HepG2 (cell line): ENCODE data around the gene CTNNA3. TPM values are rescaled to one million over a fixed set of nuclear protein-coding genes. Genes with fewer than 3 reads are reported as not detected.

Experiments
- ATAC-seq: fragments of 200-7000 bp; cut with Tn5 transposase; 3 replicates; pipeline ENCODE4 v1.9.1; 2020; ENCODE audit warnings: mild to moderate bottlenecking, moderate library complexity
- BruUV-seq: library from RNA; stranded (reverse); fragments of 400-500 nt; replicated peaks from 2 replicates; lab custom pipeline; 2021; lab: Mats Ljungman, UMichigan
- CTCF ChIA-PET: fragments of 300-600 bp; formaldehyde crosslinking; extraction: SDS; loops from one replicate; lab custom pipeline; 2021; ENCODE audit warnings: low total read pairs, inconsistent platforms, low intra/inter-chr PET ratio; lab: Yijun Ruan, JAX
- POLR2A ChIA-PET: fragments of 350-600 bp; sonication (Branson Sonifier 250); formaldehyde crosslinking; loops from one replicate; lab custom pipeline; 2020; ENCODE audit warnings: antibody characterized with exemption, inconsistent platforms; lab: Yijun Ruan, JAX
- DNase-seq: peaks from one replicate; pipeline ENCODE4 v3.0.0-alpha.2; 2015; ENCODE audit warnings: low spot score
- FAIRE-seq: peaks from 3 replicates; lab custom pipeline; 2011; peaks lifted over from hg19 to GRCh38; lab: Jason Lieb, UNC
- H2AFZ ChIP-seq: one replicate; pipeline ENCODE4 v1.6.1; 2011; ENCODE audit warnings: low read length, inconsistent platforms
- H3K27ac ChIP-seq: fragments of 300-600 bp; 3 replicates; pipeline ENCODE4 v1.8.0; 2011; ENCODE audit warnings: mixed run types, mild to moderate bottlenecking, mixed read lengths, low read length, inconsistent platforms; ENCODE audit not compliant: insufficient read depth; ENCODE audit errors: extremely low read length
- H3K27me3 ChIP-seq, 2 experiments: fragments of 200-600 bp in 1 of 2; 2 replicates in 1 of 2; 3 replicates in 1 of 2; pipeline versions ENCODE4 v1.6.0 to v1.8.0; 2011; ENCODE audit warnings: low read length in 2 of 2, mild to moderate bottlenecking in 2 of 2, moderate library complexity in 2 of 2, inconsistent platforms in 1 of 2; ENCODE audit not compliant: insufficient read depth in 2 of 2, control insufficient read depth in 1 of 2
- H3K36me3 ChIP-seq, 2 experiments: fragments of 200-600 bp in 1 of 2; replicated peaks in 1 of 2; 2 replicates in 1 of 2; 3 replicates in 1 of 2; pipeline versions ENCODE4 v1.5.1 to v1.8.0; 2011; ENCODE audit warnings: low read length in 2 of 2, inconsistent platforms in 1 of 2; ENCODE audit not compliant: insufficient read depth in 2 of 2, control insufficient read depth in 1 of 2
- H3K4me1 ChIP-seq: 2 replicates; pipeline ENCODE4 v1.5.1; 2012; ENCODE audit warnings: low read length, inconsistent platforms; ENCODE audit not compliant: insufficient read depth
- H3K4me2 ChIP-seq: 2 replicates; pipeline ENCODE4 v1.6.0; 2011; ENCODE audit warnings: low read depth, low read length, inconsistent platforms
- H3K4me3 ChIP-seq, 3 experiments: fragments of 200-600 bp in 1 of 3; sonication (generic), shearing (Covaris generic) in 1 of 3; replicated peaks in 1 of 3; 2 replicates each; pipeline ENCODE4 v1.5.1; 2011 to 2016; ENCODE audit warnings: low read length in 3 of 3, inconsistent platforms in 2 of 3, low read depth in 2 of 3, mild to moderate bottlenecking in 2 of 3, control low read depth in 1 of 3, mixed read lengths in 1 of 3; ENCODE audit not compliant: insufficient read depth in 1 of 3
- H3K79me2 ChIP-seq: one replicate; pipeline ENCODE4 v1.6.1; 2011; ENCODE audit warnings: low read length, inconsistent platforms; ENCODE audit not compliant: insufficient read depth
- H3K9ac ChIP-seq: 2 replicates; pipeline ENCODE4 v1.6.0; 2011; ENCODE audit warnings: mild to moderate bottlenecking, low read depth, low read length, inconsistent platforms; ENCODE audit not compliant: insufficient read depth
- H3K9me3 ChIP-seq: 2 replicates; pipeline ENCODE4 v1.5.1; 2012; ENCODE audit warnings: mild to moderate bottlenecking, low read length
- H4K20me1 ChIP-seq: 2 replicates; pipeline ENCODE4 v1.6.0; 2011; ENCODE audit warnings: inconsistent platforms, mild to moderate bottlenecking, low read length, moderate library complexity; ENCODE audit not compliant: insufficient read depth
- MLXIP ChIP-seq: sonication (generic); formaldehyde crosslinking; IDR thresholded peaks from 2 replicates; pipeline ENCODE4 v1.9.0; 2021; ENCODE audit warnings: missing genetic modification reagents, borderline replicate concordance
- ZBTB38 ChIP-seq: sonication (generic); formaldehyde crosslinking; IDR thresholded peaks from 2 replicates; pipeline ENCODE4 v1.5.1; 2020; ENCODE audit warnings: mild to moderate bottlenecking, missing genetic modification reagents
- ZNF382 ChIP-seq: sonication (generic); formaldehyde crosslinking; IDR thresholded peaks from 2 replicates; pipeline ENCODE4 v1.5.0; 2020; ENCODE audit warnings: missing genetic modification reagents, mild to moderate bottlenecking, borderline replicate concordance
- ZNF484 ChIP-seq: sonication (generic); formaldehyde crosslinking; IDR thresholded peaks from 2 replicates; pipeline ENCODE4 v1.5.1; 2020; ENCODE audit warnings: mild to moderate bottlenecking, low read depth, missing genetic modification reagents, borderline replicate concordance
- WGBS: methylation state at CpG from one replicate; pipeline ENCODE4 v1.1.6; 2017; ENCODE audit warnings: low lambda C conversion rate; 5-methylcytosine and 5-hydroxymethylcytosine counted together
- in situ Hi-C: cut with HindIII; loops from 2 replicates; pipeline ENCODE4 v1.10.0; 2017; ENCODE audit warnings: low pct_unique_long_range_greater_than_20kb; ENCODE audit not compliant: extremely low pct_ligation_motif_present
- intact Hi-C: fragments of 100-400 bp; cut with micrococcal nuclease; formaldehyde crosslinking; loops from one replicate; pipeline ENCODE4 v1.10.0; 2022; ENCODE audit not compliant: unreplicated experiment
- polyA plus RNA-seq, 8 experiments: library from polyadenylated mRNA; depleted of rRNA in 3 of 8; stranded (reverse) in 7 of 8; unstranded in 1 of 8; fragments of >200 nt; fragmentation: Illumina TruSeq in 4 of 8; extraction: Trizol in 4 of 8; gene quantifications; 2 replicates each; pipeline versions ENCODE4 v1.2.1 to v1.2.3, GENCODE V29; 2011 to 2016; ENCODE audit warnings: low read depth in 4 of 8, missing spikeins in 1 of 8, mixed read lengths in 1 of 8; ENCODE audit not compliant: insufficient read depth in 1 of 8
- total RNA-seq, 5 experiments: library from RNA; depleted of rRNA; stranded (reverse); fragments of >200 nt; fragmentation: Illumina TruSeq; extraction: Trizol; gene quantifications; 2 replicates each; pipeline ENCODE4 v1.2.3, GENCODE V29; 2016; ENCODE audit warnings: low read depth in 1 of 5
- TF ChIP-seq, protein P1 (sequence below): sonication (generic); formaldehyde crosslinking; IDR thresholded peaks from 2 replicates; pipeline ENCODE4 v1.8.1; 2023; ENCODE audit warnings: missing genetic modification reagents, mild to moderate bottlenecking, borderline replicate concordance

CTNNA3 gene
- total and polyA plus RNA-seq, 2 of the 13 experiments (the other 11 are each of a cell fraction or from before 2014, with no cell fraction given) = not detected

GRCh38 chr10:67650558-67650957 is 45.4 kb downstream of the CTNNA3 start:
- Histone ChIP-seq H3K4me3 (no peak overlapping the region), H3K27ac (no peak overlapping the region), H3K9ac (no peak overlapping the region), H4K20me1 (no peaks in the 10 kb centered on the region), H3K4me1 (no peaks in the 10 kb centered on the region), H2AFZ (no peak overlapping the region), H3K27me3 (no peaks in the 10 kb centered on the region), H3K4me2 (no peak overlapping the region), H3K9me3 (no peaks in the 10 kb centered on the region), H3K36me3 (no peaks in the 10 kb centered on the region), H3K79me2 (no peaks in the 10 kb centered on the region)
- no TSS peak for BruUV-seq
- 2% methylated on average over 4 of the region's 4 CpGs for WGBS
- no peak for TF ChIP-seq MLXIP
- no peak for TF ChIP-seq ZNF382 (CRISPR knock-in tag)
- no peak for TF ChIP-seq ZBTB38 (CRISPR knock-in tag)
- TF ChIP-seq ZNF484 = no peak
- TF ChIP-seq, protein P1, sequence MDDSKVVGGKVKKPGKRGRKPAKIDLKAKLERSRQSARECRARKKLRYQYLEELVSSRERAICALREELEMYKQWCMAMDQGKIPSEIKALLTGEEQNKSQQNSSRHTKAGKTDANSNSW (CRISPR knock-in tag) = no peak
- ATAC-seq = no peak
- ChIA-PET POLR2A (no interaction called here), CTCF (no interaction called here)
- FAIRE-seq = no peak
- no peak for DNase-seq
- in situ Hi-C loops (no loop called here), intact Hi-C loops (no loop called here)
